GM12892 (cell line): Measurements from ENCODE around the gene AMBP.

ENCODE experiments used
- DNase-seq: peaks from one replicate; pipeline ENCODE4 v3.0.0; 2011; ENCODE audit not compliant: insufficient read length
- FAIRE-seq: peaks from 2 replicates; lab custom pipeline; 2011; peaks lifted over from hg19 to GRCh38; lab: Jason Lieb, UNC
- POLR2A ChIP-seq: IDR thresholded peaks from 2 replicates; pipeline ENCODE4 v1.6.1; 2011; ENCODE audit warnings: low read depth, low read length, control low read depth
- POLR2AphosphoS5 ChIP-seq: IDR thresholded peaks from 2 replicates; pipeline ENCODE4 v1.6.1; 2011; ENCODE audit warnings: low read depth, low read length, control low read depth
- TAF1 ChIP-seq: IDR thresholded peaks from 2 replicates; pipeline ENCODE4 v1.6.1; 2011; ENCODE audit warnings: low read depth, mild to moderate bottlenecking, control low read depth, low read length, borderline replicate concordance

AMBP gene

GRCh38 chr9:114096041-114096511, 18.0 kb upstream of the AMBP start:
- TF ChIP-seq TAF1: no peak
- TF ChIP-seq POLR2AphosphoS5: no peak
- TF ChIP-seq POLR2A: no peak
- FAIRE-seq (no peak), DNase-seq (no peak)

DNA sequence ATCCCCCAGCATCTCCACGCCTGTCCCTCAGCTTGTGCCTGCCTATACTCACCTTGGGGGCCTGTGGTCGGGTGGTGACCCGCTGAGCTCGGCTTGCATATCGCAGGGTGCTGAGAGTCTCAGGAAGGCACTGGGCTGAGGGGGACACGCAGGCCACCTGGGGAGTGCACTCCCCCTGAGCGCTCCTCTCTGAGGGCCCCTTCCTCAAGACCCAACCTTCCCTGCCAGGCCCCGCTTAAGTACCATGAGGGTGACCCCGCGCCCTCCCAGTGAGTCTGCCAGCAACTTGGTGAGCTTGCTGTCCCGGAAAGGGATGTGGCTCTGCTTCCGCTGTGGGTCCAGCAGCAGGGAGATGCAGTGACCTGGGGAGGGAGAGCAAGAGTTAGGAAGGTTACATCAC, 16.9 kb upstream of the AMBP start:
- FAIRE-seq (no peak), DNase-seq (no peak)
- TF ChIP-seq TAF1 (no peak), POLR2A (no peak), POLR2AphosphoS5 (no peak)

DNA sequence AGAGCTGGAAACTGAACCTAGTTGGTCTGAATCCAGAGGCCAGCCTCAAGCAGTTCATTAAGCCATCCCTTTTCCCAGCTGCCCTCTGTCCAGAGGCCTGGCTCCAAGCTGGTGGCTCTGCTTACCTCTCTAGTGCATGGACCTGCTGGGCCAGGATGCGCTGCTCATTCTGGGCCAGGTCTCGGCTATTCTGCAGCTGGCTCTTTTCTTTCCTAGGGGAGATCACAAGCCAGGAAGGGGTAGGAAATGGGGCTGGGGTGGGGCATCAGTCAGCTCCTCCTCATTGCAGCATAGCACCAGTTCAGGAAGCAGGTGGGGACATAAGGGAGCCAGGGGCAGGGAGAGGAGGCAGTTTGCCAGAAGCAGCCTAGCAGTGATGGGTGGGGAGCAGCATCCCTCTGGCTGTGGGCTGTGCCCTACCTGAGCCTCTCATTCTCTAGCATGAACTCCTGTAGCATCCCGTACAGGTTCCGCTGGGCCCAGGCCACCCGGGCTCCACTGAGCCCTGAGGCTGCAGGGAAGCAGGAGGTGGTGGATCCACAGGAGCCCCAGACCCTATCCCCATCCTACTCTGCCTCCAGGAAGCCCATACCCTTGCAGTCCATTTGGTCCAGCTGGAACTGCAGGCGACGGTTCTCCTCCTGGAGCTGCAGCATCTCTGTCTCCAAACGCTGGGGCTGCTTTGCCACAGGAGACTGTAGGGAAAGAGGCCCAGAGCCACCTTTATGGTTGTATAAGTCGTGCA, 15.8 kb upstream of the AMBP start:
- DNase-seq (no peak), FAIRE-seq (no peak)
- no peak for TF ChIP-seq TAF1
- TF ChIP-seq POLR2A: no peak
- no peak for TF ChIP-seq POLR2AphosphoS5

DNA sequence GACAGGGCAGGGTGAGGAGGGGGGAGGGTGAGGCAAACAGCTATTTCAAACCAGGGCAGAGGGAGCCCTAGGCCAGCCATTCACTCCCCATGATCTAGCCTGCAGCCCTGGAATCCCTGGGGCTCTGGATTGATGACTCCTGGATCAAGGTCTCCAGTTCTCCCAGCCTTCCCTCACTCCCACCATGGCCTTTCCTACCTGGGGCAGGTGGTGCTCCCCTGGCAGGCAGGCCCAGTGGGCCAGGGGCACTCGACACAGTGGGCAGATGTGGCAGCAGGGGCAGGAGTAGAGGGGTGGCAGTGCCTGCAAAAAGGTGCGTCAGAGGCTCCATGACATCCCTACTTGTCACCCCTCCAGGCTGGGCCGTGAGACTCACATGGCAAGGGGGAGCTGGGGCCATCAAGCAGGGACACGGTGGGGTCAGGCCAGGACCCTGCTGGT, 15.0 kb upstream of the AMBP start:
- no peak for FAIRE-seq

GRCh38 chr9:114092336-114092735, 14.2 kb upstream of the AMBP start:
- TF ChIP-seq TAF1: no peak
- no peak for TF ChIP-seq POLR2A
- no peak for TF ChIP-seq POLR2AphosphoS5
- no peak for DNase-seq

More for the DNA sequence above, 15.0 kb upstream of the AMBP start:
- no peak for DNase-seq
- TF ChIP-seq POLR2A (no peak), TAF1 (no peak), POLR2AphosphoS5 (no peak)

GRCh38 chr9:114091711-114092110, 13.6 kb upstream of the AMBP start:
- FAIRE-seq (no peak), DNase-seq (no peak)
- no peak for TF ChIP-seq POLR2AphosphoS5

More at GRCh38 chr9:114092336-114092735, 14.2 kb upstream of the AMBP start:
- FAIRE-seq: no peak

GRCh38 chr9:114090798-114091197, 12.7 kb upstream of the AMBP start:
- TF ChIP-seq TAF1: no peak
- no peak for TF ChIP-seq POLR2A
- no peak for TF ChIP-seq POLR2AphosphoS5
- FAIRE-seq (no peak), DNase-seq (no peak)

DNA sequence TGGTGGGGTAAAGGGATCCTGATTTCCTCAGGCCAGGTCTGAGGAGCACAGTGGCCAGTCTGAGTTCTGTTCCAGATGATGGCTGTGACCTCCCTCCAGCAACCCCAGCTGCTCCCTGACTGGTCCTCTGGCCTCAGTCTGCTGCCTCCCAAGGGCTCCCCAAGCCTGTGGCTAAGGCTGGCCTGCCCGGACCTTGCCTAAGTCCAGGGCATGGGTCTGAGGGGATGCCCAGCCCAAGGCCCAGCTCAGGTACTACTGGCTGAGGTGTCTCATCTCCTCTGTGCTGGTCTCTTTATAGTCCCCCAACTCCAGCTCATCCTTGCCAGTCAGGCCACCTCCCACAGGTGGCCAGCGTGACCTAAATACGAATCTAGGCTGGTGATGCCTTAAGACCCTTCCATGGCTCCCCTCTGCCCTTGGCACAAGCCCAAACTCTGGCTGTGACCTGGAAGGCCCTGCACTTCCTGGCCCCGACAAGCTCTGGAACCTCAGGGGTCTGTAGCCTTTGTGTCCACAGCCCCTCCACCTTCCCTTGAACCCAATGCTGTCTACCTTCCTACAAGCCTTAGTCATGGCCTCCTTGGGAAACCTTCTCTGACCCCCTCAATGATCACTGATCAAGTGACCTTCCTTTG, 11.2 kb upstream of the AMBP start:
- DNase-seq (no peak), FAIRE-seq (no peak)
- TF ChIP-seq TAF1 (no peak), POLR2A (no peak), POLR2AphosphoS5 (no peak)

GRCh38 chr9:114088571-114089170, 10.6 kb upstream of the AMBP start:
- DNase-seq (no peak), FAIRE-seq (no peak)
- TF ChIP-seq POLR2AphosphoS5 (no peak), TAF1 (no peak), POLR2A (no peak)

DNA sequence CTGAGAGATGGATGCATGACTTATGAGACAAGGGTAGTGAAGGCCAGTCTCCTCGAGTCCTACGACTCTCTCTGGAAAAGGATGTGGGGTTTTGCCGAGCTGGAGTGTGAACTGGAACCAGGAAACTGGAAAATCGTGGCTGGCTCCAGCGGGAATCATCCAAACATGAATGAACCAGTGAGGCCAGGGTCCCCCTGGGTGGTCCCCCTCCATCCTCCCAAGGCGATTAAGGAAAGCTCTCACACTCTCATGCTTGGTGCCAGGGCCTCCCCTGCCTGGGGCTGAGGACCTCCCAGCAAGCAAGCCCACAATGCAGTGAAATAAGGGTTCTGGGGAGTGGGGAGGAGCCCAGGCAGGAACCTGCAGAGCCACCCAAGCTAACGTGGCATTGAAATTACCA, 9.6 kb upstream of the AMBP start:
- no peak for DNase-seq
- TF ChIP-seq TAF1 (no peak), POLR2A (no peak), POLR2AphosphoS5 (no peak)
- FAIRE-seq: no peak

GRCh38 chr9:114086607-114087006, 8.5 kb upstream of the AMBP start:
- DNase-seq: no peak
- FAIRE-seq: no peak
- no peak for TF ChIP-seq TAF1
- no peak for TF ChIP-seq POLR2AphosphoS5
- no peak for TF ChIP-seq POLR2A

- FAIRE-seq: no peak
- no peak for DNase-seq
- TF ChIP-seq POLR2A (no peak), POLR2AphosphoS5 (no peak), TAF1 (no peak)
Observed at GRCh38 chr9:114086009-114086408, 7.9 kb upstream of the AMBP start.
